Uterus (tissue), 4 donors: ENCODE data around the gene VASH2. TPM values are rescaled to one million over a fixed set of nuclear protein-coding genes. Genes with fewer than 3 reads are reported as not detected.

ENCODE experiments used
- DNase-seq, 2 donors: peaks; one replicate each; pipeline ENCODE4 v3.0.0-alpha.2; 2019 to 2020
- H3K27ac ChIP-seq, 2 donors: fragments of 200-600 bp; sonication (generic); 1 replicate in 1 of 2; 2 replicates in 1 of 2; pipeline ENCODE4 v1.5.1; 2016 to 2018
- H3K27me3 ChIP-seq, 2 donors: fragments of 200-600 bp; sonication (generic); one replicate each; pipeline ENCODE4 v1.5.1; 2018 to 2019; ENCODE audit warnings: control low read depth in 1 of 2
- H3K36me3 ChIP-seq, 2 donors: fragments of 200-600 bp; sonication (generic); one replicate each; pipeline ENCODE4 v1.5.1; 2019; ENCODE audit warnings: control low read depth in 1 of 2
- H3K4me1 ChIP-seq, 2 donors: fragments of 200-600 bp; sonication (generic); one replicate each; pipeline ENCODE4 v1.5.1; 2018 to 2019; ENCODE audit warnings: control low read depth in 1 of 2
- H3K4me3 ChIP-seq, 2 donors: fragments of 200-600 bp; sonication (generic); 1 replicate in 1 of 2; 2 replicates in 1 of 2; pipeline ENCODE4 v1.5.1; 2018 to 2019; ENCODE audit warnings: mild to moderate bottlenecking in 1 of 2
- H3K9me3 ChIP-seq, 2 donors: fragments of 200-600 bp; sonication (generic); one replicate each; pipeline ENCODE4 v1.5.1; 2019; ENCODE audit warnings: control low read depth in 1 of 2
- POLR2A ChIP-seq, 2 donors: fragments of 450-650 bp; IDR thresholded peaks; one replicate each; pipeline ENCODE4 v1.6.1; 2016; ENCODE audit warnings: antibody characterized with exemption in 2 of 2, mild to moderate bottlenecking in 1 of 2, moderate library complexity in 1 of 2
- intact Hi-C: fragments of 100-400 bp; cut with DNase I; formaldehyde crosslinking; loops from one replicate; pipeline ENCODE4 v1.15.1; 2023; ENCODE audit warnings: low total_unique reads
- total RNA-seq, 4 donors: library from RNA; depleted of rRNA in 3 of 4; stranded (reverse); fragments of >200 nt in 3 of 4; gene quantifications; one replicate each; pipeline versions ENCODE4 v1.1.0 to v1.2.4, GENCODE V29; 2014 to 2023
- TF ChIP-seq, protein P1 (sequence below), 4 experiments: fragments of 200-600 bp in 2 of 4; fragments of 450-650 bp in 2 of 4; sonication (generic) in 2 of 4; IDR thresholded peaks; one replicate each; pipeline ENCODE4 v1.5.1; 2016 to 2019; ENCODE audit warnings: antibody characterized with exemption in 4 of 4, mild to moderate bottlenecking in 2 of 4, moderate library complexity in 1 of 4
- donor health status: DM: yes; HTN: yes; CAD: no.

VASH2 gene
- total RNA-seq, 4 donors from 2014 or later, result under 0.01 to 17.2 (median 1.1) TPM

DNA sequence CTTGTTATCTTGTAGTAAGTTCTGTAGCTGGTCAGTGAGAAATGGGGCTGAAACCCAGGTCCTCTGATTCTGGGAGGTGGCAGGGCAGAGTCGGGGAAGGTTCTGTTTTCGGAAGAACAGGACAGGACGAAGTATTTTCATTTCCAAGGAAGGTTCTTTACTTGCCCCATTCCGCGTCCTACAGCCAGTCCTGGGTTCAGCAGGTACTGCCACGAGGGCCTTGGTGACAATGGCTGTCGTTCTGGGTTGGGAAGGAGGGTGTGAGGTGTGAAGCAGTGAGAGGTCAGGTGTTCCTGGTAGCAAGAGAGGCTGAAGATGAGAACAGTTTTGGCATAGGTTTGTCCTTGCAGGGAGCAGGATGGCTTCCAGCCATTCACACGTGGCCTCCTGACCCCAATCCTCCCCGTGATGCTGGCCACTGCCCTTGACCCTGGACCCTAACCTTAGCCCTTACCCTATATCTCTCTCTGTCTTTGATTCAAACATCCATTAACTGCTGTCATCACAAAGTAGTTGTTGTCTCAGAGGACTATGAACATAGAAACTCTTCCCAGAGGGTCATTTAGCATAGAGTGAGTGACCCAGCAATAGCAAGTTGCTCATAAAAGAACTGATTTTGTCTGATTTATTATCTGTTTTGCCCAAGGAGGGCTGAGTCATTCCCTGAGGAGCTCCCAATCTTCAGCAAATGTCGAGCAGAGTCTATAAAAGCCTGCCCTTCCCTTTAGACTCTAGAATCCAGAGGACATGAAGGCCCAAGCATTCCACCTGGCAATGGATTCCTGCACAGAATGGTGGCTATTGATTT lies 25.0 kb downstream of the VASH2 start:
- Histone ChIP-seq H3K4me1 (no peaks in the 10 kb centered on the region), H3K27me3 (no peaks in the 10 kb centered on the region), H3K4me3 (no peak overlapping the region), H3K27ac (peak overlapping the region; percentile 44 to 55), H3K36me3 (no peaks in the 10 kb centered on the region), H3K9me3 (no peaks in the 10 kb centered on the region)
- TF ChIP-seq, protein P1, sequence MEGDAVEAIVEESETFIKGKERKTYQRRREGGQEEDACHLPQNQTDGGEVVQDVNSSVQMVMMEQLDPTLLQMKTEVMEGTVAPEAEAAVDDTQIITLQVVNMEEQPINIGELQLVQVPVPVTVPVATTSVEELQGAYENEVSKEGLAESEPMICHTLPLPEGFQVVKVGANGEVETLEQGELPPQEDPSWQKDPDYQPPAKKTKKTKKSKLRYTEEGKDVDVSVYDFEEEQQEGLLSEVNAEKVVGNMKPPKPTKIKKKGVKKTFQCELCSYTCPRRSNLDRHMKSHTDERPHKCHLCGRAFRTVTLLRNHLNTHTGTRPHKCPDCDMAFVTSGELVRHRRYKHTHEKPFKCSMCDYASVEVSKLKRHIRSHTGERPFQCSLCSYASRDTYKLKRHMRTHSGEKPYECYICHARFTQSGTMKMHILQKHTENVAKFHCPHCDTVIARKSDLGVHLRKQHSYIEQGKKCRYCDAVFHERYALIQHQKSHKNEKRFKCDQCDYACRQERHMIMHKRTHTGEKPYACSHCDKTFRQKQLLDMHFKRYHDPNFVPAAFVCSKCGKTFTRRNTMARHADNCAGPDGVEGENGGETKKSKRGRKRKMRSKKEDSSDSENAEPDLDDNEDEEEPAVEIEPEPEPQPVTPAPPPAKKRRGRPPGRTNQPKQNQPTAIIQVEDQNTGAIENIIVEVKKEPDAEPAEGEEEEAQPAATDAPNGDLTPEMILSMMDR (IDR thresholded peaks at IDR 0.05), result no peak
- no peak for TF ChIP-seq POLR2A (IDR thresholded peaks at IDR 0.05)
- intact Hi-C loops, result no loop called here
- DNase-seq, result peak in 1 of 2 donors; percentile 39

DNA sequence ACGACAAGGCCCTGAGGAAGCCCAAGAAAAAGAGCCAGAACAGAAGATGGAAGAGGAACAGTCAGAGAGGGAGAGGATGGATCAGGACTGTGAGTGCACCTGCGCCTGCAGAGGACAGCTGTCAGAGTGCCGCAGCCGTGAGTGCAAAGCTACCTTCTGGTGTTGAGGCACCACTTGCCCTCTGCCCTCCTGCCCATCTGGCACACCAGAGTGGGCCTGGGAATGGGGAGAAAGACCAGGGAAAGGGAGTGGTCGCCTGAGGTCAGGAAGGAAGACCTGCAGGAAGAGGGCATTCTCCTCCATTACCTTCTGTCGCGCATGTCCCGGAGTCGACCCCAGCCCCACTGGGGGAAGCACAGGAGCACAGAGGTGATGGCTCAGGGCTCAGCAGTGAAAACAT lies 26.2 kb downstream of the VASH2 start:
- Histone ChIP-seq H3K27ac (no peak overlapping the region), H3K27me3 (no peaks in the 10 kb centered on the region), H3K4me3 (no peak overlapping the region), H3K4me1 (peaks cover 0 to 7% of the 10 kb centered on the region in 2 donors), H3K36me3 (no peaks in the 10 kb centered on the region), H3K9me3 (no peaks in the 10 kb centered on the region)
- TF ChIP-seq POLR2A (IDR thresholded peaks at IDR 0.05), result no peak
- TF ChIP-seq, protein P1 (IDR thresholded peaks at IDR 0.05), result no peak
- DNase-seq, result no peak
- intact Hi-C loops, result no loop called here

DNA sequence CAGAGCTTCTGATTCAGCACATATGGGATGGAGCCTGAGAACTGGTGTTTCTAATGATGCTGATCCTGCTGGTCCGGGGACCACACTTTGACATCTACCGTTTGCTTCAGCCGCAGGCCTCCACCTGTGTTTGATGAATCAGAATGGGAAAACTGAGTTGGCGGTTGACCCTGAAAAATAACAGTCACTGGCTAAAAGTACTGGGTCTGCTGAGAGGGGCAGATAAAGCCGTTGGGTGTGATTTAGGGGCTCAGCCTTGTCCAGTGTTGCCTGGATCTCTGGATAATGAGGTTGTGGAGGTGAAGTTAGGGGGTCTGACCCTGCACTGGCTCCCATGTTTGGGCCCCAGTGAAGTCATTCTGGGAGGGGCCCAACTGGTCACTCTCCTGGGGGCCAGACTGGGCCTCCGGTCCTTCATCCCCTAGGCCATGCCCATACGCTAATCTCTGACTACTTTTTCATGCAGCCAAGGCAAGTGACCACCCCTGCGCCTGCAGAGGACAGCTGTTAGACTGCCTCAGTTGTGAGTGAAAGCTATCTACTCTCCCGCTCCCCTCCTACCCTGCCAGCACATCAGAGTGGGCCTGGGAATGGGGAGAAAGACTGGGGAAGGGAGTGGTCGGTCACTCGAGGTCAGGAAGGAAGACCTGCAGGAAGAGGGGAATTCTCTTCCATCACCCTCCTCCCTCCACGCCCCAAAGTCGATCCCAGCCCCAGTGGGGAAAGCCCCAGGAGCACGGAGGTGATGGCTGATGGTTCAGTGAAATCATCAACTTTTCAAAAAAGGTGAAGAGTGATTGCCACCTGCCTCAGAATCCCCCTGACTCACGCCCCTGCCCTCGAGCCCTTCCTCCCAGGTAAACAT lies 27.7 kb downstream of the VASH2 start:
- H3K27me3 ChIP-seq, result no peaks in the 10 kb centered on the region
- DNase-seq, result no peak
- TF ChIP-seq POLR2A (IDR thresholded peaks at IDR 0.05), result no peak
- TF ChIP-seq, protein P1 (IDR thresholded peaks at IDR 0.05), result no peak
- intact Hi-C loops, result no loop called here
- H3K9me3 ChIP-seq, result no peaks in the 10 kb centered on the region
- H3K27ac ChIP-seq, result no peak overlapping the region
- H3K4me1 ChIP-seq, result peaks cover 0 to 7% of the 10 kb centered on the region in 2 donors
- H3K4me3 ChIP-seq, result no peak overlapping the region
- no peaks in the 10 kb centered on the region for H3K36me3 ChIP-seq

DNA sequence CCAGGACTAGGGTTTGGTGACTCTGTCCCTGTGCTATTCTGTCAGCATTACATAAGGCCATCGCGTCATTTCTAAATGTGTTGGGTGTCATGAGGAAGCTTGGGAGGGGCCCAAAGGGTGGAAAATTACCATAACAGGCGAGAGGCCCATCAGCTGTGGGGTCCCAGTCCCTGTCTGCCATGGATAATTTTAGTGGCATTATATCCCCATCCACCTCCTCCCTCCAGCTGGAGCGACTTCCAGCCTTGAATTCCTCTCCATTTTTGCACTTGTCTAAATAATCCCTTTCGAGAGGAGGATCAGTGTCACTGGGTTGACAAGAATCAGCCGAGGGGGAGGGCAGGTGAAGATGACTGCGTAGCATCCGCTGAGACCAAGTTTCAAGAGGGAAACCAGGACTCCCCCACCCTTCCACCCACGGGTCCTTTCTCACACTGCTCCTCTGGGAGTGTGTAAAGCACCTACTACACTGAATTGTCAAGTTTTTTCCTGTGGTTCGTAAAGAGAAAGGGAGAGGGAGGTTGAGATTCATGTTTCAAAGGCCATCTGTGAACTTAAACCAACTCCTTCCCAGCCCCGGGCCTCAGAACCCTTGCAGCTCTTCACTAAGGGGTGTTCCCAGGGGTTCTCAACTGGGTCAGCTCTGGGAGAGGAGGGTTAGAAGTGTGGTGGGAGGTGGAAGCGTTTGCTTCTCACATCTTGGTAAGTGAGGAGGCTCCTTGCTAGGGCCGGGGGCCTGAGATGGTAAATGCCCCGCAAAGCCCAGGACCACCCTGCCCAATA lies 29.2 kb downstream of the VASH2 start:
- TF ChIP-seq POLR2A (IDR thresholded peaks at IDR 0.05), result no peak
- TF ChIP-seq, protein P1 (IDR thresholded peaks at IDR 0.05), result no peak
- H3K27ac ChIP-seq, result no peak overlapping the region
- no peaks in the 10 kb centered on the region for H3K36me3 ChIP-seq
- no peak overlapping the region for H3K4me3 ChIP-seq
- intact Hi-C loops, result no loop called here
- no peak for DNase-seq
- no peaks in the 10 kb centered on the region for H3K27me3 ChIP-seq
- H3K4me1 ChIP-seq, result peaks cover 0 to 7% of the 10 kb centered on the region in 2 donors
- no peaks in the 10 kb centered on the region for H3K9me3 ChIP-seq
